IMR-90 (cell line): ENCODE data around the gene PKM. TPM values are rescaled to one million over a fixed set of nuclear protein-coding genes. Genes with fewer than 3 reads are reported as not detected.

Experiments
- ATAC-seq: fragments of 200-7000 bp; cut with Tn5 transposase; 2 replicates; pipeline ENCODE4 v1.9.1; 2020; ENCODE audit warnings: low read depth, mild to moderate bottlenecking, moderate library complexity
- BruUV-seq: library from RNA; stranded (reverse); fragments of 400-500 nt; replicated peaks from 2 replicates; lab custom pipeline; 2021; lab: Mats Ljungman, UMichigan
- CTCF ChIA-PET: fragments of 300-600 bp; formaldehyde crosslinking; extraction: SDS; loops from one replicate; lab custom pipeline; 2021; ENCODE audit warnings: antibody characterized with exemption; lab: Yijun Ruan, JAX
- POLR2A ChIA-PET: fragments of 300-600 bp; sonication (Branson Sonifier 250); formaldehyde crosslinking; loops from one replicate; lab custom pipeline; 2022; ENCODE audit warnings: antibody characterized with exemption; ENCODE audit not compliant: unreplicated experiment; lab: Charles Lee
- DNase-seq: peaks from one replicate; pipeline ENCODE4 v3.0.0; 2013
- H2AFZ ChIP-seq: replicated peaks from 2 replicates; pipeline ENCODE3; 2013; ENCODE audit warnings: low read length, mild to moderate bottlenecking; ENCODE audit not compliant: poor library complexity
- H2AK5ac ChIP-seq: 2 replicates; pipeline ENCODE4 v1.6.1; 2013; ENCODE audit warnings: low read depth, low read length, inconsistent platforms
- H2AK9ac ChIP-seq: replicated peaks from 2 replicates; pipeline ENCODE3; 2013; ENCODE audit warnings: mild to moderate bottlenecking, low read depth, low read length, moderate library complexity; ENCODE audit not compliant: poor library complexity
- H2BK120ac ChIP-seq: 2 replicates; pipeline ENCODE4 v1.6.1; 2013; ENCODE audit warnings: low read depth, low read length, inconsistent platforms
- H2BK15ac ChIP-seq: 3 replicates; pipeline ENCODE4 v1.6.1; 2013; ENCODE audit warnings: low read depth, low read length, inconsistent platforms
- H2BK20ac ChIP-seq: 2 replicates; pipeline ENCODE4 v1.6.1; 2013; ENCODE audit warnings: low read depth, mild to moderate bottlenecking, inconsistent platforms, low read length, moderate library complexity
- H2BK5ac ChIP-seq: 2 replicates; pipeline ENCODE4 v1.6.1; 2013; ENCODE audit warnings: mild to moderate bottlenecking, low read depth, low read length, inconsistent platforms; ENCODE audit not compliant: poor library complexity, severe bottlenecking
- H3K14ac ChIP-seq: replicated peaks from 2 replicates; pipeline ENCODE4 v1.6.1; 2013; ENCODE audit warnings: low read depth, low read length, inconsistent platforms
- H3K18ac ChIP-seq: 2 replicates; pipeline ENCODE4 v1.6.1; 2013; ENCODE audit warnings: low read depth, low read length, control low read depth
- H3K23ac ChIP-seq: 2 replicates; pipeline ENCODE4 v1.6.1; 2013; ENCODE audit warnings: low read depth, low read length, inconsistent platforms
- H3K27ac ChIP-seq: 2 replicates; pipeline ENCODE4 v1.5.1; 2013; ENCODE audit warnings: mild to moderate bottlenecking, control low read depth, low read length; ENCODE audit not compliant: insufficient read depth
- H3K27me3 ChIP-seq: 2 replicates; pipeline ENCODE4 v1.6.1; 2013; ENCODE audit warnings: low read length; ENCODE audit not compliant: control insufficient read depth, insufficient read depth
- H3K36me3 ChIP-seq: 2 replicates; pipeline ENCODE4 v1.6.1; 2013; ENCODE audit warnings: low read length, mixed read lengths; ENCODE audit not compliant: control insufficient read depth, insufficient read depth
- H3K4ac ChIP-seq: 2 replicates; pipeline ENCODE4 v1.6.1; 2013; ENCODE audit warnings: low read depth, low read length, inconsistent platforms
- H3K4me1 ChIP-seq: 2 replicates; pipeline ENCODE4 v1.6.1; 2013; ENCODE audit warnings: low read length, mixed read lengths; ENCODE audit not compliant: control insufficient read depth, insufficient read depth
- H3K4me2 ChIP-seq: 2 replicates; pipeline ENCODE4 v1.6.1; 2013; ENCODE audit warnings: low read depth, mild to moderate bottlenecking, control low read depth, low read length, moderate library complexity
- H3K4me3 ChIP-seq: 2 replicates; pipeline ENCODE4 v1.5.1; 2013; ENCODE audit warnings: low read depth, mild to moderate bottlenecking, control low read depth, low read length, moderate library complexity; ENCODE audit not compliant: insufficient read depth
- H3K56ac ChIP-seq: 2 replicates; pipeline ENCODE4 v1.6.1; 2013; ENCODE audit warnings: low read length, inconsistent platforms; ENCODE audit not compliant: insufficient read depth; ENCODE audit errors: extremely low read depth
- H3K79me1 ChIP-seq, 2 experiments: 2 replicates each; pipeline ENCODE4 v1.6.1; 2013; ENCODE audit warnings: low read length in 2 of 2, inconsistent platforms in 1 of 2, low read depth in 1 of 2
- H3K9ac ChIP-seq: 2 replicates; pipeline ENCODE4 v1.6.1; 2013; ENCODE audit warnings: low read depth, low read length, control low read depth
- H3K9me1 ChIP-seq: 2 replicates; pipeline ENCODE4 v1.6.1; 2013; ENCODE audit warnings: low read length, inconsistent platforms; ENCODE audit not compliant: insufficient read depth
- H3K9me3 ChIP-seq: 2 replicates; pipeline ENCODE4 v1.6.1; 2013; ENCODE audit warnings: low read length; ENCODE audit not compliant: control insufficient read depth, insufficient read depth
- H4K20me1 ChIP-seq: 2 replicates; pipeline ENCODE4 v1.6.1; 2013; ENCODE audit warnings: low read length, inconsistent platforms; ENCODE audit not compliant: insufficient read depth
- H4K5ac ChIP-seq: 2 replicates; pipeline ENCODE4 v1.6.1; 2013; ENCODE audit warnings: mild to moderate bottlenecking, low read depth, low read length, control low read depth
- H4K8ac ChIP-seq, 2 experiments: 2 replicates each; pipeline ENCODE4 v1.6.1; 2013; ENCODE audit warnings: low read depth in 2 of 2, low read length in 2 of 2, control low read depth in 1 of 2, inconsistent platforms in 1 of 2
- H4K91ac ChIP-seq: 2 replicates; pipeline ENCODE4 v1.6.1; 2013; ENCODE audit warnings: low read depth, low read length, inconsistent platforms; ENCODE audit not compliant: insufficient read depth
- CHD1 ChIP-seq: IDR thresholded peaks from 2 replicates; pipeline ENCODE4 v1.6.1; 2012; ENCODE audit warnings: low read depth, low read length, improper control_type of control experiment
- FOS ChIP-seq: fragments of 150-350 bp; IDR thresholded peaks from 2 replicates; pipeline ENCODE4 v1.6.1; 2016; ENCODE audit warnings: low read depth, low read length
- NFE2L2 ChIP-seq: fragments of 150-350 bp; IDR thresholded peaks from 2 replicates; pipeline ENCODE4 v1.6.1; 2016; ENCODE audit warnings: low read depth, mild to moderate bottlenecking, low read length
- RCOR1 ChIP-seq: IDR thresholded peaks from 2 replicates; pipeline ENCODE4 v1.6.1; 2012; ENCODE audit warnings: mild to moderate bottlenecking, low read length, improper control_type of control experiment; ENCODE audit not compliant: insufficient replicate concordance
- RFX5 ChIP-seq: IDR thresholded peaks from 2 replicates; pipeline ENCODE4 v1.8.0; 2012; ENCODE audit warnings: low read depth, mild to moderate bottlenecking, low read length, moderate library complexity
- WGBS, 2 experiments: methylation state at CpG; one replicate each; pipeline versions ENCODE4 v1.1.5 to v1.1.7; 2013; ENCODE audit warnings: missing lambda C conversion rate in 2 of 2; ENCODE audit not compliant: insufficient read length in 1 of 2; ENCODE audit errors: extremely low coverage in 2 of 2; 5-methylcytosine and 5-hydroxymethylcytosine counted together
- dilution Hi-C: fragments of 300-500 bp; cut with HindIII; formaldehyde crosslinking; loops from one replicate; pipeline ENCODE4 v1.14.3; 2018; ENCODE audit warnings: low sequenced_read_pairs; ENCODE audit not compliant: unreplicated experiment
- in situ Hi-C: fragments of 300-500 bp; cut with MboI; formaldehyde crosslinking; loops from 3 replicates; pipeline ENCODE4 v1.14.3; 2019; ENCODE audit warnings: low sequenced_read_pairs, inconsistent platforms, mixed read lengths
- intact Hi-C: fragments of 100-400 bp; cut with micrococcal nuclease; formaldehyde crosslinking; loops from 2 replicates; pipeline ENCODE4 v1.10.0; 2022
- polyA plus RNA-seq, 3 experiments: library from polyadenylated mRNA; depleted of rRNA; stranded (reverse); fragments of >200 nt; gene quantifications; 2 replicates each; pipeline ENCODE4 v1.2.3, GENCODE V29; 2012; ENCODE audit warnings: low replicate concordance in 1 of 3
- total RNA-seq: library from RNA; depleted of rRNA; stranded (reverse); fragments of >200 nt; gene quantifications from 2 replicates; pipeline ENCODE4 v1.2.3, GENCODE V29; 2012

Gene PKM
- total and polyA plus RNA-seq, 2 of the 4 experiments (the other 2 are of a cell fraction), result 2,219 to 3,859 TPM

- H2AFZ ChIP-seq, result no peak overlapping the region
- no peak overlapping the region for H3K18ac ChIP-seq
- intact Hi-C loops (no loop called here), in situ Hi-C loops (no loop called here), dilution Hi-C loops (no loop called here)
- CTCF ChIA-PET, result no interaction called here
- ATAC-seq (no peak), DNase-seq (no peak)
- no peak overlapping the region for H3K27ac ChIP-seq
- H3K4me3 ChIP-seq, result no peak overlapping the region
- no peak overlapping the region for H3K4me2 ChIP-seq
- no peak overlapping the region for H2BK120ac ChIP-seq
- H3K4me1 ChIP-seq, result peaks cover 2% of the 10 kb centered on the region; the same call in 1 of the 2 replicates
- H3K14ac ChIP-seq, result no peak overlapping the region
- no peak overlapping the region for H3K4ac ChIP-seq
- no peak overlapping the region for H2BK15ac ChIP-seq
- no peak overlapping the region for H2BK5ac ChIP-seq
- H3K56ac ChIP-seq, result no peak overlapping the region
- POLR2A ChIA-PET, result no interaction called here
- no peaks in the 10 kb centered on the region for H3K27me3 ChIP-seq
- no peak overlapping the region for H4K91ac ChIP-seq
- H3K9me1 ChIP-seq, result peaks cover 12% of the 10 kb centered on the region
- H4K8ac ChIP-seq, result no peak overlapping the region
- no peak overlapping the region for H2BK20ac ChIP-seq
- TF ChIP-seq NFE2L2 (no peak), CHD1 (no peak), RCOR1 (no peak), FOS (no peak), RFX5 (no peak)
- H3K36me3 ChIP-seq, result peaks cover 89% of the 10 kb centered on the region
- H3K9me3 ChIP-seq, result no peaks in the 10 kb centered on the region
- no peak overlapping the region for H2AK9ac ChIP-seq
- H3K23ac ChIP-seq, result no peak overlapping the region
- no TSS peak for BruUV-seq
- H3K79me1 ChIP-seq, result peaks cover 64 to 93% of the 10 kb centered on the region in 2 experiments
- H3K9ac ChIP-seq, result no peak overlapping the region
- peaks cover 95% of the 10 kb centered on the region for H4K20me1 ChIP-seq
- no peak overlapping the region for H4K5ac ChIP-seq
- WGBS, 2 experiments, result 77% methylated on average over 3 of the region's 5 CpGs; no CpG with 5 or more reads in 1 of the 2 experiments
- no peak overlapping the region for H2AK5ac ChIP-seq
Observed at GRCh38 chr15:72206677-72207000, 24.4 kb downstream of the PKM start.
